Stimulated activated naive CD4-positive, alpha-beta T cell treated with Interleukin-2 at 50 U/mL for 16 hours (primary cell): ENCODE measurements around the gene FAM210A.
A peak's percentile ranks its signal among the peaks of the same experiment; 100 is the strongest.

Experiments used
- DNase-seq: peaks from one replicate; lab custom pipeline; 2025; lab: John Stamatoyannopoulos, UW

FAM210A gene

DNA sequence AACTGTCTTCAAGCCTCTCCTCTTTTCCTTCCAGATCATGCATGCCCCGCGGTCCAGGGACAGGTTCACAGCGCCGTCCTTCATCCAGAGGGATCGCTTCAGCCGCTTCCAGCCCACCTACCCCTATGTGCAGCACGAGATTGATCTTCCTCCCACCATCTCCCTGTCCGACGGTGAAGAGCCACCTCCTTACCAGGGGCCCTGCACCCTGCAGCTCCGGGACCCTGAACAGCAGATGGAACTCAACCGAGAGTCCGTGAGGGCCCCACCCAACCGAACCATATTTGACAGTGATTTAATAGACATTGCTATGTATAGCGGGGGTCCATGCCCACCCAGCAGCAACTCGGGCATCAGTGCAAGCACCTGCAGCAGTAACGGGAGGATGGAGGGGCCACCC lies 81.3 kb downstream of the FAM210A start:
- no peak for DNase-seq

DNA sequence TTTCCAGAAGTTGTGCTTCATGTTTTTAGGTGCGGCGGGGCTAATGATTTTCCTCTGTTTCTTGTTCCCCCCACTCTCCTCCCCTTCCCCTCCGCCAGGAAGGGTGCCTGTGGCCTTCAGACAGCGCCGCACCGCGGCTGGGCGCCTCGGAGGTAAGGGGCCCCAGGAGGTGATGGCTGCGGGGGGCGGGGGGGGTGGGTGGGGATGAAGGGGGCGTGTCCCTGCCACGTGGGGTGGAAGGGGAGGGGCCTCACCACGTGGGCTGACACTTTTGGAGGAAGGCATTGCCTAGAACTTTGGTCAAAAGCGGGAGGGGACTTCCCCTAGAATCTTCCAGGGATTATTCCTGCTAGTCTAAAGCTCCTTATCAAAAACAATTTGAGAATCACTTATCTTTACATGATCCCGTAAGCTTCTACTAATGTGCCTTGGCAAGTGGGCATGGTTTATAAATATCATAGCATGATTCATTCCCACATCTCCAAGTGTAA lies 83.1 kb downstream of the FAM210A start:
- no peak for DNase-seq

DNA sequence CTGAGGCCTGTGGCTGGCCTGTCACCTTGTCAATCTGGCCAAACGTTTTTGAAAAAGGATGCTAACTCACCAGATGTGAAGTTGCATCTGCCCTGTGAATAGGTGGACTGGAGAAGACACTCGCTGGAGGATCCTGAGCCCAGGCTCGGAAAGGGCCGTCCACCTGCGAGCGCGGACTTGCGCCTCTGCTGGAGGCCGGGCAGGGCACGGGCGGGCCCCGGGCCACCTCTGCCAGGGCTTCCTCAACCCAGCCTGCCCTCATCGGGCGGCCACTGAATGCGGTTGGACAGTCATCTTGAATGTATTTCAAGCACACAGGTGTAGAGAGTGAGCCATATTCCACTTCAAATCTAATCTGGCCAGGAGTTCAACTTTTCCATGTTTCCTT lies 83.9 kb downstream of the FAM210A start:
- DNase-seq: no peak

DNA sequence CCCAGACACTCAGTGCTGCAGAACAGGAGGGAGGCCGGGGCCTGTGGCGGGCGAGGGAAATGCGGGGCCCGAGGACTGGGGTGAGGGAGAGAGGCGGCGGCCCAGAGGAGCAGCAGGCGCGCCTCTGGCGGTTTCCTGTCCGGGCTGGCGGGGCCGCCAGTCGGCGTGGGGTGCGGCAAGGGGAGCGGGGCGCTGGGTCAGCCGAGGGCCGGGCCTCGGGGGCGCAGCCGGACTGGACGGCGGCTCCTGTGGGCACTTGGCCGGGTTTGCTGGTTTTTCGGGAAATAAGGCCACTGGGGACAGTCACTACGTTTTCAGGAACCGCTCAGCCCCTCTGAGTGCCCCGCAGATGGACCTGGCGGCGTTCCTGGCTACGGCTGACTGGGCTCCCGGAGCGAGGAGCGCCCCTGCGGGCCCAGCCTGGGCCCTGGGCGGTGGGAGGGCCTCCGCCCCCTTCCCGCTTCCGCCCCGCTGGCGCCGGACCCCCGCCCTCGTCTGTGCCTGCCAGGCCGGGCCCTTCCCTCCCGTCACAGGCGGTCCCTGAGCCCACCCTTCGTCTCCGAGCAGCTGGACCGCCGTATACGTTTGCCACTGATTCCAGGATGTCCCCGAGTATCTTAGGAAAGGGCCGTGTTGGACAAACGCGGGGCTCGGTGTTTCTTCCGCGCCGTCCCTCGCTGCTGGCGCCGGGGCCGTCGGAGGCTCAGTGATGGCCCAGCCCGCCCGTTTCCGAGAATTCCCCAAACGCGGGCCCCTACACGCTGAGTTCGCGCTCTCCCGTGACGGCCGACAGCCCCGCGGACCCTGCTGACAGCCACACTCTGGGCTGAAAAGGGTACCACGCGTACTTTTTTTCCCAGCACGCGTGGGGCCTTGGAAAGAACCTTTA lies 84.6 kb downstream of the FAM210A start:
- DNase-seq: no peak

DNA sequence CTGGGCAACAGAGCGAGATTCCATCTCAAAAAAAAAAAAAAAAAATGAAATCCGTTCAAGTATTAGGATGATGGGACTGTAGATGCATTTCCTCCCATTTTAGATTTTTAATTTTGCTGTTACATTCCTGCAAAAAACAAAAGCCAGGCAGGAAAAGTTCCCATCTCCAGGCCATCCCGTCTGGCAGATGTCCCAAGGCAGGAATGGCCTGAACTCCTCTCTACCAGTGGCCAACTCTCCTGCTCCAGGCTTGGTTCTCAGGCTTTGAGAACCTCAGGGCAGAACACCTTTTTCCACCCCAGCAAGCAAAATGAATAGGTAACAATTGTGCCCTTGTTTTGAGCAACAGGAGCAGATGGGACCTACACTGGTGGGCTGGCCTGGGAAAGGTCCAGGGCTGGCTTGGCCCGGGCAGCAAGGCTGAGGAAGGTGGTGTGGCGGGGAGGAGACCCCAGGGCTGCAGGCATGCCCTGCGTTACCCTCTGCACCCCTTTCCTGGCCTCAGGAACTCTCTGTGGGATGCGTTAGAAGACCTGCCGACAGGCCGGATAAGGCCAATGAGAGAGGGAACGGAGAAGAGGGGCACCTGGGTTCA lies 86.0 kb downstream of the FAM210A start:
- no peak for DNase-seq

DNA sequence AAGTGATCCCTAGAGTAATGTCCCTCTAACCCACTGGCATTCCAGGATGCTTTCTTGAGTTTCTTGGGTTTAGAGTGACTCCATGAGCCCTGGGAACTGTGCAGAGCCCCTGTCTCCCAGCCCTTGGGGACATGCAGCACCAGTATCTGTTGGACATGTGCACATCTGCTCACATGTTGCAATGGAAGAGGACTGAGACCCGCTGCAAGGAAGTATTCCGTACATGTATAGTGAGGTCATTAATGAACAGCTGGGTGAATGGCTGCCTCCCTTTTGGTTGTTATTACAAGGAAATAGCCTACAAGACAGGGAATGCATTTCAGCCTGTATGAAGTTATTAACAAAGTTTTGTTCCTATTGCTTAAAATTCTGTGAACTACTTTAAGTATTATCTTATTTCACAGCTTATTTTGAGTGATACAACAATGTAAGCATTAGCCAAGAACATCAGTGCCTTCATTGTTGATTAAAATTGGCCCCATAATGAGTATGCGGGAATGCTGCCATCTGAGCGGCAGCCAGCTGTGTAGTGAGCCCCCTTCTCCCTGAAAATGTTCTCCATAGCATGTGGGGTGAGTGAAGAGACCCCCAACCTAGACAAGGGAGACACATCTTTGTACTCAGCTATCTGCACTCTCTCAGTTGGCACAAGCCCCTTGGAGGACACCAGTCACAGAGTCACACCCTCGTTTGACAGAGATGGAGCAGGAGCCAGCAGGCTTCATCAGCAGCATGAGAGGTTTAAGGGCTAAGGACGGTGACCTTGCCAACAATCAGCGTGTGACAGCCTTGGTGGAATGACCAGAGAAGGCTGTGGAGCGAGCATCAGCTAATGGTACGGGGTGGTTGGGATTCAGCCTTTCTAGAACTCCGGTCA lies 87.4 kb downstream of the FAM210A start:
- DNase-seq: no peak

DNA sequence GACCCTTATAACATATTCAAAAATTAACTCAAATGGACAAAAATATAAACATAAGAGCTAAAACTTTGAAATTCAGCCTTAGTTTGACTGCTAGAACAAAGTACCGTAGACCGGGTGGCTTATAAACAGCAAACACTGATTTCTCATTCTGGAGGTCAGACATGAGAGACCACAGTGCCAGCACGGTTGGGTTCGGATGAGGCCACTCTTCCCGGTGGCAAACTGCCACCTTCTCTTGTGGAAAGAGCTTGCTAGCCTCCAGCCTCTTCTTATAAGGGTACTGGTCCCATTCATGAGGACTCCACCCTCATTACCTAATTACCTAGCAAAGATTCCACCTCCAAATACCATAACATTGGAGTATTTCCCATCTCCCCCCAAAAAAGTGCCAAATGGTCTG lies 91.3 kb downstream of the FAM210A start:
- DNase-seq: no peak

DNA sequence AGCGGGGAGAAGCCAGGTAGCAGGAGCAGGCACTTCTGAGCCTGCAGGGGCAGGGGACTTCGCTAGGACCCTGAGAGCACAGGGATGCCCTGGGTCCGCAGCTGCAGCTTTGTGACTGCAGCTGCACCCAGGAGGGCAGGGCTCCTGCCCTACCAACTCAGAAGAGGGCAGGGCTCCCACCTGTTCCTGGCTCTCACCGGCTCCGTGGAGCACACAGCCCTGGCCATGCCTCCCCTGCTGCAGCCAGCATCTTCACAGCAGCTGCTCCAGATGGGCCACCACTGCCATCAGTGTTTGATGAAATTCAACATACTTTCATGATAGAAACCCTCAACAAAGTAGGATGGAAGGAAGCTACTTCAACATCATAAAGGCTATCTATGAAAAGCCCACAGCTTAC lies 92.7 kb downstream of the FAM210A start:
- DNase-seq: no peak

DNA sequence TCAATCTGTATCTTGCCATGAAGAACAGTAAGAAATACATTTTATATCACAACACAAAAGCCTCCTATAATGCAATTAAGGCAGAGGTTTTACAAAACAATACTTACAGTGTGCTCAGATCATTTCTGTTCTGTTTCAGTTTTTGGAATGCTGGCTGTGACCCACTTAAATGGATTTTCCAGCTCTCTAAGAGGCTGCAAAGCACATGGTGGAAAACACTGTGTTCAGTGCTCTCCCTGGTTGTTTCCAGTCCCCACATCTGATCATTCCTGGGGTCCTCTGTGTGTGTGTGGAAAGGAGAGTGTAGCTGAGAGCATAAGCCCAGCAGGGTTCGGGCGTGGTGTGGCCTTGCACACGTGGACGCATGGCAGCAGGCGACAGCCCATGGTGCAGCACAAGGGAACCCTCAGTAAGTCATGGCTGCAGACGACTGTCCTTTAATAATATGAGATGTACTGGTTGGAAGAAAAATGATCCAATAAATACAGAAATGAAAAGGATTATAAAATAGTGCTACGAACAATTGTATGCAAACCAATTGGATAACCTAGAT lies 95.6 kb downstream of the FAM210A start:
- no peak for DNase-seq

DNA sequence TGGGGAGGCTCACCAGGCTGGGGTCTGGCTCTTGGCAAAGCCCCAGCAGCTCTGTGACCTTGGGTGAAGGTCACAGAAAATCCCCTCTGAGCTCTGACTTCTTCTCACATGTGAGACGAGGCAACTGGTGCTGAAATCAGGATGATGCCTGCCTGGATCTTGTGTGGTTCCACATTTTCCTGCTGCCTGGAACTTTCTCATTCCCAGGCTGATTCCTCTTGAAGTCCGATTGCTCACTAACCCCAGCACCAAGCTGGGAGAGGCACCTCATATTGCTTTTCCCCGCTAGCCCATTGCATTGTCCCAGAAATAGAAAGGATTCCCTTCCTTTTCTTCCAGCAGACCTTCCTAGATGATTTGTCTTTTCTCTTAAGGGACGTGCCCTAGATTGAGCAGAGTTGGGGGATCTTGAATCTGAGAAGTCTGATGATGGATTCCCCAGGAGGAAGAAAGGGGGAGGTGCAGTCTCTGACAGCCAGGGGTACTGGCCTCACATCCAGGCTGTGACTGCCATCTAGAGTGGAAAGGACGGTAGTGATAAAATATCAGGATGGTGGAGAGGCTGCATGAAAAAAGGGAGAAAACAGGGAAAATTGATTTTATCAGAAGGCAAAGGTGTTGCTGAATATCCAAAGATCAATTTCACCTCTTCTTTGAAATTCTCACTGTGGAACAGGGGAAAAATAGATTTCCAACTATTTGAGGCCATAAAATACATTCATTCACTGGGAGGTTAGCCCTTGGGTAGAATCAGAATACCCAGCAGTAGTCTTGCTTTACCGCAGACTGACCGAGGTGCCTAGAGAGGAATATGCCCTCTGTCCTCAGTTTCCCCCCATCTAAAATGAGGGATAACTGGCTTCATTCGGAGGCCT lies 96.3 kb downstream of the FAM210A start:
- peak; percentile 23 for DNase-seq

DNA sequence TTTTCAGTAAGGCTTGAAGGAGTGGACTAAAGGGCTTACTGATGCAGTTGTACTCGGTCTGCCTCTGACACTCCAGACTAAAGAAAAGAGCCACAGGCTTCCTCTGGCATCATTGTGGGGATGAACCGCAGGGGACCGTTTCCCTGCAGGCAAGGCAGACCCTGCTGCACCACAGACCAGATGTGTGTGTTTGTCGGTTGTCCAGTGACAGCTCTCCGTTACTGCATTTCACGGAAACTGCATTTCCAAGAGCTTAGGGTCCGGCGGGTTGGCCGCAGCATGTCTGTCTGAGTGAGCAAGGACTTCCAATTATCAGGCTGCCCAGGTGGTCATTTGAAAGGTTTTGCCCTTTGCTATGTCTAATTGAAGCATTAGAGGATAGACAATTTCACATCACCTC lies 98.1 kb downstream of the FAM210A start:
- DNase-seq: no peak

DNA sequence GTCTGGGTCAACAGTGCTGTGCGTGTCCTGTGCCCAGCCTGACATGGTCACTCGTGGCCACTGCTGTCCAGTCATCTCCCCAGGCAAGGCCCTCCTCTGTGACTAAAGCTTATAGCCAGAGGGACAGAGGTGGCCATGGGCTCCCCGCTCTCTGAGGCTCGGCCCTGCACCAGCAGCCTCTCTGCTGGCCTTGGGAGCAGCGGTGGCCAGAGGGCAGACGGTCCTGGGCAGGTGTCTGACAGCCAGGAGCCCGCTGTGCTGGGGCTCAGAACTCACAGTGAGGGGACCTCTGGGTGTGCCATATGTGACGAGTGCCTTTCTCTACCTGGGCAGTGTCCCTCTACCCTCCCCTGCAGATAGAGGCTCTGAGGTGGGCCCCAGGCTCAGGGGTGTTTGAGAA lies 98.7 kb downstream of the FAM210A start:
- DNase-seq: no peak

DNA sequence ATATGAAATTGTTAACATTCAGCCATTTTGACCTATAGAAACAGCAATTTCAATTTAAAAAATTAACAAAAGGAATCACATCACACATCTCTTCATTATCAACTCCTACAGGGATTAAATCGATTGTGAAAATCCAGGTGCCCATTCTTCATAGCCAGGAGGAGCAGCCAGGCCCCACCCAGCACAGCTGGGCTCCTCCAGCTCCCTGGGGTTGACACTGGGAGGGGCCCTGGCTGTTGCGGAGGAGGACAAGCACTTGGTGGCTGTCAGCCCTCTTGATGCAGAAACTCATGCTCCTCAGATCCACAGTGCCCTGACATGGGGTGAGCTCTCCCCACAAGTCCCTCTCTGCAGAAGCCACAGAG lies 99.8 kb downstream of the FAM210A start:
- DNase-seq: no peak

DNA sequence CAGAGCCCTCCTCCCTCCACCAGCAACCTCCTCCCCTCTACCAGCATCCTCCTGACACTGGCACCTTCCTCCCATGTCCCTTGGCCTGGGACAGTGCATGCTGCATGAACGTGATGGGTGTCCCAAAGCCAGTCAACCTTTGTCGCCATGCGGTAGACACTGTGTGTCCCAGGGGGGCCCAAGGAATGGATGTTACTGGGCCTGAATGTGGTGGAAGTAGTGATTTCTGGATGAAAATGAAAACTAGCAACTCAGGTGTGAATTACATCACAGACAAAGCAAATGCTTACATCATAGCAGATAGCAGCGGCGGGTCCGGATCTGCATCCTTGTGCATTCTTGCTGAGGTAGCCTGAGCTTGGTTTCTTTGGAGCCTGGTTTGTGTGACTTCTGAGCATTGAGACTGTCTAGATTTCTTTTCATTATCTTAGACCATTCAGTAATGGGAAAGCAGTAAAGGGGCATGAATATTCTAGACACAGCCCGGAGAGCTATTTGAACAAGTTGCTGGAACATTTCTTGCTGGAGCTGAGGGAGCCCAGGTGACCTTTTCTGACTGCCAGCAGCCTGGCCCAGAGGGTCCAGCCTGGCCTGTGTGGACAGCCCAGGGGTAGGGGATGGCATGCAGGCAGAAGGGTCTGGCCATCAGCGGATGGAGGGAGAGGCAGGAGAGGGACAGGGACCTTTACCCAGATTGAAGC lies 100.4 kb downstream of the FAM210A start:
- DNase-seq: no peak

DNA sequence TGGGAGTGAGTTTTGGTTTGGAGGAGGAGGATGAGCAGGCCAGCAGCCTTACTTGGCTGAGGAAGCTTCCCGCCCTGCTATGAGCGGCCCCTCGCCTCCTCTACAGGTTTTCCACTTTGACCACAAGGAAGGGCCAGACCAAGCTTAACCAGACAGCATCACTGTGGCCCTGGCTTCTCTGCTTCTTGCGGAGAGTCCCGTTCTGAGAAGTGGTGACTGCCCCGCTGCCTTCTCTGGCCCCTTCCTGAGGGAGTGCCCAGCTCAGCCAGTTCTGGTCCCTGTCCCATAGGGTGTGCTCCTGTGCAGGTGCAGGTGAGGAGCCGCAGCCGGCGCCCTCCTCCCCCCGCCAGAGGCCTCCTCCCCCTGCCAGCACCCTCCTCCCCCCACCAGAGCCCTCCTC lies 101.0 kb downstream of the FAM210A start:
- DNase-seq: no peak

DNA sequence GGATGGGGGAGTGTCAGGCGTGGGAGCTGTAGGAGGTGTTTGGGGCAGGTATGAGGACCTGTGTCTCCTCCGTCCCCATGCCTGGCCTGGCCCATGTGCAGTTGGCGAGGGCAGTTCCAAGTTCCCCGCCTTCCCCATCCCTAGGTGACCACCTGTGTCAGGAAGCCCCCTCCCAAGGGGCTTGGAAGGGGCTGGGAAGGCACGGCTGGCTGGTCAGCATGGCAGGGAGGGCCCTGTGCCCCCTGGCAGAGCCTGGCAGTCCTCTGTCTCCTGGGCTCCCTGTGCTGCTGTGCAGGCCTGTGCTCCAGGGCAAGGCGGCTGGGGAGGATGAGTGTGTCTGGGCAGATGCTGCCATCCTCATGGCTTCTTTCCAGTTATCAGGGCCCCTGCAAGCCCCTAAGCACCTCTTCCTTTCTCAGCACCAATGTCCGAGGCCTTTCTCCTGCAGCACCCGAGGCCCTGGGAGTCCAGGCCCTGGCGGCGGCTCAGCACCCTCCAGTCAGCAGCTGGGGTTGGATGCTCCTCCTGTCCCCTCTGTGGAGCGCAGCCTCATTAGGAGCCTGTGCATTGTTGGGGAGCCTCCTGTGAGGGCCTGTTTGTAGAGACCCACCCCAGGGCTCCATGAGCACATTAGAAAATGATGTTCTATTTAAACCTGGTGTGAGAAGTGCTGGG lies 101.7 kb downstream of the FAM210A start:
- DNase-seq: no peak

DNA sequence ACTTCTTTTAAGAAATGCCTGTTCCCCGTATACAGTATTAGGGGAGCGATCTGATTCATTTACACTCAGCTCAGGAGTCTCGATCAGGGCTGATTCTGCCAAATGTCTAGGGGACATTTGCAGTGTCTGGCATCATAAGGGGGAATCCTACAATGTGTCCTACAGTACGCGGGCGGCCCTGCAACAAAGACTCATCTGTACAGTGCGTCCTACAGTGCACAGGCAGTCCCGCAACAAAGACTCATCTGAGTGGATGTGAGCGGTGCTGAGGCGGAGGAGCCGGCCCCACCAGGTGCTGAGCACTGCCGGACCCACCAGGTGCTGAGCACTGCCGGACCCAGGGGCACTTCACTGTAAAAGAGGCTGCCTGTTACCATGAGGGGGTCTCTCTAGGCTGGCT lies 102.5 kb downstream of the FAM210A start:
- no peak for DNase-seq

DNA sequence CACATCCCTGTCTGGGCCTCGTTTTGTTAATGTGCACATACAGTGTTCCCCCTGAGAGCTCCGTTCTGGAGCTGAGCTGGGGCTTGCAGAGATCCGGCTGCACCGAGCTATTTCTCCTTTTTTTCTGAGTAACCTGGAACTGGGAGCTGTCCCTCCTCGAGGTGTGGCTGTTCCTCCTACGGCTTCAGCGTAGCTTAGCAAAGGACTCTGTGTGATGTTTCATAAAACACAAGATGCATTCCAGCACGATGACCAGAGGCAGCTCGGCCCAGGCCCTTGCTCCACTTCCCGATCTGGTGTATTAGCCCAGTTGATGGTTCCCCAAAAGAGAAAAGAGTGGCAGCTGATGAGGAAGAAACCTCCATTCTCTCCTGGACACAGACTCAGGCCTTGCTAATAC lies 103.0 kb downstream of the FAM210A start:
- DNase-seq: no peak

DNA sequence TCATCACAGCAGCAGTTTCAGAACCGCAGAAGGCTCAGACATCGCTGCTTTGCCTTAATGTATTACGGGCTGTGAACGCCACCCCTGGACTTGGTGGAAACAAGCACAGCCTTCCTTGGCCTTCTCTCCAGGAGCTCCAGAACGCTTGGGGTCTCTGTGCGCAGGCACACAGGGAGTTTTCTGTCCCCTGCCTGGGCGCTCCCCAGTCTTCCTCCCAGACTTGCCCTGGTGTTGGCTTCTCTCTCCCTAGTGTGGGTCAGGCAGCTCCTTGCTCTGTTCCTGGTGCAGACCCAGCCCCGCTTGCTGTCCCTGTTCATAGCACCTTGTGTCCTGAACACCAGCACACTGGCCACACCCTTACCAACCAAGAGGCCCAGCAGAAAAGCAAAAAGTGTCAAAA lies 103.6 kb downstream of the FAM210A start:
- no peak for DNase-seq
